Left ventricle myocardium inferior (tissue), 1 donor: ENCODE results near the gene PPFIA4. TPM values are rescaled to one million over a fixed set of nuclear protein-coding genes. Genes with fewer than 3 reads are reported as not detected.

Experiments used
- DNase-seq: peaks from one replicate; pipeline ENCODE4 v3.0.0-alpha.2; 2020
- H3K27ac ChIP-seq: fragments of 200-600 bp; replicated peaks from 2 replicates; pipeline ENCODE4 v1.8.0; 2021
- H3K27me3 ChIP-seq: fragments of 200-600 bp; 2 replicates; pipeline ENCODE4 v1.8.0; 2021; ENCODE audit warnings: low read depth
- H3K36me3 ChIP-seq: fragments of 200-600 bp; 2 replicates; pipeline ENCODE4 v1.8.0; 2021
- H3K4me1 ChIP-seq: fragments of 200-600 bp; 2 replicates; pipeline ENCODE4 v1.8.0; 2021
- H3K4me3 ChIP-seq: fragments of 200-600 bp; 2 replicates; pipeline ENCODE4 v1.8.0; 2021; ENCODE audit warnings: mild to moderate bottlenecking, moderate library complexity
- H3K9me3 ChIP-seq: fragments of 200-600 bp; replicated peaks from 2 replicates; pipeline ENCODE4 v1.8.0; 2021
- CTCF ChIP-seq: fragments of 200-600 bp; IDR thresholded peaks from 2 replicates; pipeline ENCODE4 v1.8.0; 2021; ENCODE audit warnings: antibody characterized with exemption, mild to moderate bottlenecking, borderline replicate concordance
- intact Hi-C: fragments of 100-400 bp; cut with micrococcal nuclease; formaldehyde crosslinking; loops from one replicate; pipeline ENCODE4 v1.11.0; 2022
- total RNA-seq: library from RNA; stranded (reverse); fragmentation: NEBNext Ultra II Directional; extraction: Animal tissue kit (Norgen Biotek cat#: 25700); gene quantifications from one replicate; pipeline ENCODE4 v1.2.1, GENCODE V29; 2021
- donor health status: DM: no; HTN: yes; CAD: no; lungs with severe emphysema.

PPFIA4 gene
- total RNA-seq, 1 donor from 2014 or later, result 24.8 TPM

- no peaks in the 10 kb centered on the region for H3K36me3 ChIP-seq
- DNase-seq, result no peak
- TF ChIP-seq CTCF, result no peak
- no peaks in the 10 kb centered on the region for H3K9me3 ChIP-seq
- peaks cover 25% of the 10 kb centered on the region for H3K27me3 ChIP-seq
- H3K27ac ChIP-seq, result no peak overlapping the region
- H3K4me1 ChIP-seq, result peaks cover 25% of the 10 kb centered on the region
- intact Hi-C loops, result no loop called here
- no peak overlapping the region for H3K4me3 ChIP-seq
Measured at GRCh38 chr1:203078478-203078877, 52.2 kb downstream of the PPFIA4 start.

GRCh38 chr1:203080456-203080855 lies 54.2 kb downstream of the PPFIA4 start:
- peaks cover 13% of the 10 kb centered on the region for H3K4me1 ChIP-seq
- no peak for TF ChIP-seq CTCF
- intact Hi-C loops, result loop anchor here (5.0 kb wide), 1 partner anchor 367 kb away; no protein-coding TSS in a partner anchor
- no peak overlapping the region for H3K4me3 ChIP-seq
- H3K9me3 ChIP-seq, result no peaks in the 10 kb centered on the region
- no peaks in the 10 kb centered on the region for H3K36me3 ChIP-seq
- no peak overlapping the region for H3K27ac ChIP-seq
- no peak for DNase-seq
- H3K27me3 ChIP-seq, result peaks cover 12% of the 10 kb centered on the region

GRCh38 chr1:203081465-203082230 lies 55.4 kb downstream of the PPFIA4 start:
- Histone ChIP-seq H3K4me1 (peaks cover 5% of the 10 kb centered on the region), H3K27me3 (peaks cover under 1% of the 10 kb centered on the region), H3K36me3 (no peaks in the 10 kb centered on the region), H3K27ac (no peak overlapping the region), H3K9me3 (no peaks in the 10 kb centered on the region), H3K4me3 (no peak overlapping the region)
- no peak for DNase-seq
- intact Hi-C loops, result loop anchor here (5.0 kb wide), 1 partner anchor 366 kb away; no protein-coding TSS in a partner anchor
- TF ChIP-seq CTCF, result no peak

- no peak for TF ChIP-seq CTCF
- Histone ChIP-seq H3K4me1 (peaks cover 5% of the 10 kb centered on the region), H3K4me3 (no peak overlapping the region), H3K9me3 (no peaks in the 10 kb centered on the region), H3K36me3 (no peaks in the 10 kb centered on the region), H3K27ac (no peak overlapping the region), H3K27me3 (no peaks in the 10 kb centered on the region)
- intact Hi-C loops, result loop anchor here (5.0 kb wide), 1 partner anchor 365 kb away; no protein-coding TSS in a partner anchor
- no peak for DNase-seq
Measured at GRCh38 chr1:203082231-203082505, 55.9 kb downstream of the PPFIA4 start.

GRCh38 chr1:203082571-203083462 lies 56.5 kb downstream of the PPFIA4 start:
- no peak for TF ChIP-seq CTCF
- no peak overlapping the region for H3K4me3 ChIP-seq
- no peaks in the 10 kb centered on the region for H3K9me3 ChIP-seq
- H3K27me3 ChIP-seq, result no peaks in the 10 kb centered on the region
- peaks cover 5% of the 10 kb centered on the region for H3K4me1 ChIP-seq
- DNase-seq, result no peak
- H3K36me3 ChIP-seq, result no peaks in the 10 kb centered on the region
- intact Hi-C loops, result loop anchor here (5.0 kb wide), 1 partner anchor 364 kb away; no protein-coding TSS in a partner anchor
- peak overlapping the region; percentile 23 for H3K27ac ChIP-seq
